SK-N-SH (cell line): ENCODE data around the gene TBPL2. TPM values are rescaled to one million over a fixed set of nuclear protein-coding genes. Genes with fewer than 3 reads are reported as not detected.

Source experiments
- CTCF ChIA-PET: fragments of 300-600, 350-600 bp; formaldehyde crosslinking; extraction: SDS; loops from one replicate; lab custom pipeline; 2021; lab: Yijun Ruan, JAX
- POLR2A ChIA-PET: fragments of 350-600 bp; sonication (Branson Sonifier 250); formaldehyde crosslinking; extraction: SDS; loops from one replicate; lab custom pipeline; 2020; ENCODE audit warnings: antibody characterized with exemption, inconsistent platforms; lab: Yijun Ruan, JAX
- DNase-seq: peaks from one replicate; pipeline ENCODE4 v3.0.0; 2012
- H2AFZ ChIP-seq: fragments of 200-600 bp; sonication (generic); 2 replicates; pipeline ENCODE4 v1.8.1; 2016; ENCODE audit warnings: antibody characterized with exemption, mild to moderate bottlenecking, low read depth
- H3F3A ChIP-seq: fragments of 200-600 bp; sonication (generic); replicated peaks from 2 replicates; pipeline ENCODE3; 2016; ENCODE audit warnings: antibody characterized with exemption, mild to moderate bottlenecking; ENCODE audit not compliant: insufficient read depth
- H3K27ac ChIP-seq, 2 experiments: fragments of 200-500 bp in 1 of 2; fragments of 200-600 bp in 1 of 2; sonication (Bioruptor generic) in 1 of 2; sonication (generic), shearing (Covaris generic) in 1 of 2; 2 replicates each; pipeline versions ENCODE4 v1.5.1 to v1.6.1; 2014 to 2016; ENCODE audit warnings: low read depth in 2 of 2, inconsistent platforms in 1 of 2, low read length in 1 of 2, mild to moderate bottlenecking in 1 of 2, mixed read lengths in 1 of 2
- H3K27me3 ChIP-seq: fragments of 200-600 bp; sonication (generic), shearing (Covaris generic); 2 replicates; pipeline ENCODE4 v1.6.1; 2016; ENCODE audit warnings: mixed run types; ENCODE audit not compliant: insufficient read depth
- H3K36me3 ChIP-seq, 2 experiments: fragments of 200-500 bp in 1 of 2; fragments of 200-600 bp in 1 of 2; sonication (Bioruptor generic) in 1 of 2; sonication (generic) in 1 of 2; replicated peaks in 1 of 2; 2 replicates each; pipeline versions ENCODE3 to v1.5.1; 2014 to 2016; ENCODE audit warnings: low read length in 1 of 2, mild to moderate bottlenecking in 1 of 2; ENCODE audit not compliant: insufficient read depth in 2 of 2, control insufficient read depth in 1 of 2
- H3K4me1 ChIP-seq, 2 experiments: fragments of 200-500 bp in 1 of 2; fragments of 200-600 bp in 1 of 2; sonication (Bioruptor generic) in 1 of 2; sonication (generic), shearing (Covaris generic) in 1 of 2; 2 replicates each; pipeline versions ENCODE4 v1.5.1 to v1.6.1; 2014 to 2016; ENCODE audit warnings: low read depth in 1 of 2, low read length in 1 of 2, mixed run types in 1 of 2; ENCODE audit not compliant: insufficient read depth in 2 of 2, control insufficient read depth in 1 of 2
- H3K4me2 ChIP-seq: fragments of 200-600 bp; sonication (generic), shearing (Covaris generic); 2 replicates; pipeline ENCODE4 v1.6.1; 2017; ENCODE audit warnings: mixed run types
- H3K4me3 ChIP-seq, 2 experiments: fragments of 200-500 bp in 1 of 2; fragments of 200-600 bp in 1 of 2; sonication (Bioruptor generic) in 1 of 2; sonication (generic), shearing (Covaris generic) in 1 of 2; 2 replicates each; pipeline versions ENCODE4 v1.5.1 to v1.8.1; 2014 to 2016; ENCODE audit warnings: low read depth in 2 of 2, inconsistent platforms in 1 of 2, low read length in 1 of 2, mild to moderate bottlenecking in 1 of 2, mixed read lengths in 1 of 2, moderate library complexity in 1 of 2
- H3K79me2 ChIP-seq: fragments of 200-600 bp; sonication (generic); 2 replicates; pipeline ENCODE4 v1.8.1; 2017; ENCODE audit warnings: mild to moderate bottlenecking; ENCODE audit not compliant: insufficient read depth
- H3K9ac ChIP-seq: fragments of 200-600 bp; sonication (generic); 2 replicates; pipeline ENCODE4 v1.6.1; 2017; ENCODE audit warnings: mixed run types
- H3K9me2 ChIP-seq: fragments of 200-600 bp; sonication (generic); 2 replicates; pipeline ENCODE4 v1.6.1; 2017; ENCODE audit warnings: mixed run types
- H3K9me3 ChIP-seq: fragments of 200-600 bp; sonication (generic); 2 replicates; pipeline ENCODE4 v1.6.1; 2017; ENCODE audit warnings: mixed run types, mild to moderate bottlenecking, moderate library complexity
- H4K20me1 ChIP-seq: fragments of 200-600 bp; sonication (generic); 2 replicates; pipeline ENCODE4 v1.6.1; 2017; ENCODE audit warnings: mild to moderate bottlenecking, mixed run types; ENCODE audit not compliant: insufficient read depth
- CHD2 ChIP-seq: fragments of 150-350 bp; IDR thresholded peaks from 2 replicates; pipeline ENCODE4 v1.6.1; 2018; ENCODE audit warnings: low read length; ENCODE audit not compliant: partially characterized antibody
- CTCF ChIP-seq: fragments of 200-600 bp; sonication (generic); IDR thresholded peaks from 2 replicates; pipeline ENCODE4 v1.6.1; 2017; ENCODE audit warnings: antibody characterized with exemption, mild to moderate bottlenecking, moderate library complexity
- ELF1 ChIP-seq: IDR thresholded peaks from 2 replicates; pipeline ENCODE4 v1.4.0; 2012
- EP300 ChIP-seq, 2 experiments: IDR thresholded peaks; 2 replicates each; pipeline versions ENCODE4 v1.4.0 to v1.6.1; 2012; ENCODE audit warnings: borderline replicate concordance in 1 of 2, low read depth in 1 of 2, low read length in 1 of 2
- FOSL2 ChIP-seq: IDR thresholded peaks from 2 replicates; pipeline ENCODE4 v1.4.0; 2012; ENCODE audit warnings: low read depth, mild to moderate bottlenecking, moderate library complexity, borderline replicate concordance
- IRF3 ChIP-seq: fragments of 150-350 bp; IDR thresholded peaks from 2 replicates; pipeline ENCODE4 v1.6.1; 2016; ENCODE audit warnings: mild to moderate bottlenecking, low read depth, low read length
- JUND ChIP-seq: IDR thresholded peaks from 2 replicates; pipeline ENCODE4 v1.4.0; 2012
- MAX ChIP-seq: IDR thresholded peaks from 2 replicates; pipeline ENCODE4 v1.4.0; 2012; ENCODE audit warnings: low read depth
- MEF2A ChIP-seq: IDR thresholded peaks from 2 replicates; pipeline ENCODE4 v1.4.0; 2012; ENCODE audit warnings: low read depth, borderline replicate concordance
- PBX3 ChIP-seq: IDR thresholded peaks from 2 replicates; pipeline ENCODE4; 2012
- REST ChIP-seq: IDR thresholded peaks from 2 replicates; pipeline ENCODE4 v1.6.1; 2012; ENCODE audit warnings: mild to moderate bottlenecking, low read depth, low read length, moderate library complexity
- RFX5 ChIP-seq: IDR thresholded peaks from 2 replicates; pipeline ENCODE4 v1.6.1; 2012; ENCODE audit warnings: mild to moderate bottlenecking, improper control_type of control experiment, low read length
- RXRA ChIP-seq: IDR thresholded peaks from 2 replicates; pipeline ENCODE4 v1.4.0; 2012; ENCODE audit warnings: low read depth, mild to moderate bottlenecking, borderline replicate concordance
- SIN3A ChIP-seq: IDR thresholded peaks from 2 replicates; pipeline ENCODE4 v1.6.1; 2012; ENCODE audit warnings: low read depth, mild to moderate bottlenecking, low read length, moderate library complexity, borderline replicate concordance
- SMC3 ChIP-seq: IDR thresholded peaks from 2 replicates; pipeline ENCODE4 v1.6.1; 2012; ENCODE audit warnings: low read depth, low read length, improper control_type of control experiment
- TCF12 ChIP-seq: IDR thresholded peaks from 2 replicates; pipeline ENCODE4 v1.4.0; 2012
- TEAD4 ChIP-seq: IDR thresholded peaks from 2 replicates; pipeline ENCODE4 v1.4.0; 2012; ENCODE audit warnings: mild to moderate bottlenecking, borderline replicate concordance; ENCODE audit not compliant: insufficient read depth
- YY1 ChIP-seq: IDR thresholded peaks from 2 replicates; pipeline ENCODE4 v1.4.0; 2012; ENCODE audit warnings: low read depth, mild to moderate bottlenecking
- ZBTB33 ChIP-seq: IDR thresholded peaks from 2 replicates; pipeline ENCODE4 v1.4.0; 2012; ENCODE audit warnings: low read depth, borderline replicate concordance
- WGBS: methylation state at CpG from one replicate; pipeline ENCODE4 v1.1.6; 2017; ENCODE audit warnings: low lambda C conversion rate; 5-methylcytosine and 5-hydroxymethylcytosine counted together
- polyA plus RNA-seq, 3 experiments: library from polyadenylated mRNA; depleted of rRNA; stranded (reverse); fragments of >200 nt; gene quantifications; 2 replicates each; pipeline ENCODE4 v1.2.3, GENCODE V29; 2012

Gene TBPL2
- polyA plus RNA-seq, 1 of the 3 experiments (the other 2 are of a cell fraction), result not detected

GRCh38 chr14:55372825-55373224 is 67.6 kb downstream of the TBPL2 start (continued):
- no peak for TF ChIP-seq ELF1
- TF ChIP-seq TCF12, result no peak
- TF ChIP-seq RFX5, result no peak

- Histone ChIP-seq H3K27ac (no peak overlapping the region), H3K79me2 (no peaks in the 10 kb centered on the region), H3K9me2 (no peaks in the 10 kb centered on the region), H3K9ac (no peak overlapping the region), H2AFZ (no peak overlapping the region), H3F3A (no peaks in the 10 kb centered on the region), H3K9me3 (no peaks in the 10 kb centered on the region), H3K4me1 (no peaks in the 10 kb centered on the region), H3K27me3 (no peaks in the 10 kb centered on the region), H3K4me2 (no peak overlapping the region), H4K20me1 (no peaks in the 10 kb centered on the region), H3K36me3 (peaks cover 12 to 24% of the 10 kb centered on the region in 2 experiments), H3K4me3 (no peak overlapping the region)
- CTCF ChIA-PET, result interaction anchor here (0.6 to 1.9 kb wide), 4 partner anchors 12 to 159 kb away, joined by 3 to 6 read pairs (median 4); partner anchors contain the start of gene FBXO34
- DNase-seq, result no peak
- no peak for TF ChIP-seq MAX
- no peak for TF ChIP-seq CHD2
- TF ChIP-seq TEAD4, result no peak
- no peak for TF ChIP-seq EP300 (IDR thresholded peaks at IDR 0.05; ENCODE audit: borderline replicate concordance in 1 of 2, low read depth in 1 of 2, low read length in 1 of 2)
- TF ChIP-seq PBX3, result no peak
- no peak for TF ChIP-seq SIN3A
- no peak for TF ChIP-seq YY1
- no peak for TF ChIP-seq RFX5
- TF ChIP-seq JUND, result no peak
- TF ChIP-seq MEF2A, result no peak
- TF ChIP-seq ZBTB33, result no peak
- no peak for TF ChIP-seq RXRA
- TF ChIP-seq ELF1, result no peak
- TF ChIP-seq IRF3, result no peak
- TF ChIP-seq REST, result no peak
- no peak for TF ChIP-seq FOSL2
- TF ChIP-seq SMC3, result no peak
- no peak for TF ChIP-seq CTCF
- POLR2A ChIA-PET, result no interaction called here
- whole genome bisulfite sequencing, result 95% methylated on average over 1 of the region's 1 CpG
Measured at GRCh38 chr14:55372423-55372822, 68.0 kb downstream of the TBPL2 start.
